GM19395 (cell line): ENCODE measurements around the gene CBX4.

Source experiments
- ATAC-seq: cut with Tn5 transposase; IDR thresholded peaks from one replicate; pipeline ENCODE4 v1.9.1; 2021; ENCODE audit warnings: mild to moderate bottlenecking, moderate library complexity; ENCODE audit not compliant: unreplicated experiment

Gene CBX4

GRCh38 chr17:79814127-79814973 lies 24.9 kb downstream of the CBX4 start:
- no peak for ATAC-seq

DNA sequence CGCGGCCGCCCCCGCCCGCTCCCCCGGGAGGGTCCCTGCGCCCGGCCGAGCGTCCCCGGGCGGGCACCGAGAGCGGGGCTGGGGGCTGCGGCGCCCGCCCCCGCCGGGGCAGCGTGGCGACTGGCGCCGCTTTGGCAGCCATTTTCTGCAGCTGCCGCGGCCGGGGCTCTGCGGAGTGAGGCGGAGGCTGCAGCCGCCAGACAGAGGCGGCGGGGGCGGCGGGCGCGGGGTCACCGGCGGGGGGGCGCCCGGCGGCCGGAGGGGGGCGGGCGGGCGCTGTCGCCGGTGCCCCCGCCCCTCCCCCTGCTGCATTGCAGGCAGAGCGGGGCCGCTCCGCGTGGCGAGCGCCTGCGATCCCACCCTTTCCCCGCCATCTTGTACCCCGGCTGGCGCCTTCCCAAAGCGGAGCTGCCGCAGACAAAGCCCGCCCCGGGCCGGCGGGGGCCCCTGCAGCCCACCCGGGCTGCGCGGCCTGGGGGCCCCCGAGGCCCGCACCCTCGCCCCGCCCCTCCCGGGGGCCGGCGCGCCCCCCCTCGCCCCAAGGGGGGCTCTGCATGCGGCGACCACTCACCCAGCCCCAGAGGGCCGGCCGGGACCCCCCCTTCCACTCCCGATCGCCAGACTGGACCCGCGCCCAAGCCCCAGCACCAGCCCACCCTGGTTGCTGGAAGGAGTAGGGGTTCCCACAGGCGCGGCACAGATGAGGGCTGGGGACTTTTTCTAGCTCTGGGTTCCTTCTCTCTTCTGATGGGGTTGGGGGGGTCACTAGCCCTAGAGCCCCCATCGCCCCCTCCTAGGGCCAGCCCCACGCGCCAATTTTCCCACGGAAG lies 25.7 kb downstream of the CBX4 start:
- ATAC-seq = no peak

GRCh38 chr17:79812353-79813258 lies 26.6 kb downstream of the CBX4 start:
- ATAC-seq = no peak

- ATAC-seq = no peak
Observed at GRCh38 chr17:79811868-79812352, 27.3 kb downstream of the CBX4 start.

- no peak for ATAC-seq
Observed at GRCh38 chr17:79811011-79811867, 28.0 kb downstream of the CBX4 start.

- ATAC-seq = no peak
Observed at GRCh38 chr17:79810130-79811010, 28.9 kb downstream of the CBX4 start.

- no peak for ATAC-seq
Observed at GRCh38 chr17:79809530-79810129, 29.6 kb downstream of the CBX4 start.

GRCh38 chr17:79808763-79809529 lies 30.3 kb downstream of the CBX4 start:
- ATAC-seq = no peak

DNA sequence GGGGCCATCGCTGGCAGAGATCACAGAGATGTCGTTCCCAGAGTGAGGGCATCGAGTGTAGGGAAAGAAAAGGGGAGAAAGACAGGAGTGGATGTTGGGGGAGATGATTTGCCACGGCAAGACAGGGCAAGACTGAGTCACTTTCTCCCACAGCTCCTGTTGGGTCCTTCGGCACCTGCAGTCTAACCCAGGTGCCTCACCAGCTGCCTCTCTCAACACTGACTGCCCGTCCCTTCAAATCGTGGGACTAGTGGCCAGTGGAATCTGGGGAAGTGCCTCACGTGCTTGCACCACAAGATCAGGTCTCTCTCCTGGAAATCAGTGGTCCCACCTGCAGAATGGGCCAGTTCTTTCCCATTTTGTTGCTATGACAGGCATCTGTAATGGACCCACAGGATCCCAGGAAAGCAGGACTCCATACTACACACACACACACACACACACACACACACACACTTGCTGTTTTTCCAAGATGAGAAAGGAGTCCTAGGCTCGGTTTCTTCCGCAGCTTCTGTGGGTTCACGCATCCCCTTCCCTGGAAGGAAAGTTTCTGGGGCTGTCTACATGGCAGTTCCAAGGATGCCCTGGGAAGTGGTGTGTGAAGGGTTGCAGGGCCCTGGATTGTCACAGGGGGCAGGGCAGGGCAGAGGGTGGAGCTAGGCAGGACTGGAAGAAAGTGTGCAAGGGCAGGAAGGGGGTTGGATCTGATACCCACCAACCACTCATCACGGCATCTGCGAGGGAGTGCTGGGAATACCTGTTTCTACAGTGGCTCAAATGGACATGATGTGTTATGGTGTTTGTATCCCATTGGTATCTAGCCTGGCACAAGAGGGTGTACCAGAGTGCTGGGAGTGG lies 32.1 kb downstream of the CBX4 start:
- ATAC-seq = no peak

DNA sequence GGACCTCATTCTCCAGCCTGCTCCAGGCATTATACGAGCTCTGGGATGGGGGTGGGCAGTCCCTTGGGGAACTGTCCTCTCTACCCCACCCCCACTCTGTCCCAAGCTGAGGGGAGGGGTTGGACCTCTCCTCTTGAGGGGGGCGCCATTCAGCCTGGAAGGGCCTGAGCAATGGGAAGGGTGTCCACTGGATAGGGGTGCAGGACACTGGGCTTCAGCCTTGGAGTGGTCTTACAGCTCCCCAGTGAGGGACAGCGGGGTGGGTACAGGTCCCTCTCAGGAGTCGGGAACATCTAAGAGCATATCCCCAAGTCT lies 32.8 kb downstream of the CBX4 start:
- ATAC-seq = no peak

GRCh38 chr17:79804856-79805696 lies 34.2 kb downstream of the CBX4 start:
- ATAC-seq = peak; percentile 24

DNA sequence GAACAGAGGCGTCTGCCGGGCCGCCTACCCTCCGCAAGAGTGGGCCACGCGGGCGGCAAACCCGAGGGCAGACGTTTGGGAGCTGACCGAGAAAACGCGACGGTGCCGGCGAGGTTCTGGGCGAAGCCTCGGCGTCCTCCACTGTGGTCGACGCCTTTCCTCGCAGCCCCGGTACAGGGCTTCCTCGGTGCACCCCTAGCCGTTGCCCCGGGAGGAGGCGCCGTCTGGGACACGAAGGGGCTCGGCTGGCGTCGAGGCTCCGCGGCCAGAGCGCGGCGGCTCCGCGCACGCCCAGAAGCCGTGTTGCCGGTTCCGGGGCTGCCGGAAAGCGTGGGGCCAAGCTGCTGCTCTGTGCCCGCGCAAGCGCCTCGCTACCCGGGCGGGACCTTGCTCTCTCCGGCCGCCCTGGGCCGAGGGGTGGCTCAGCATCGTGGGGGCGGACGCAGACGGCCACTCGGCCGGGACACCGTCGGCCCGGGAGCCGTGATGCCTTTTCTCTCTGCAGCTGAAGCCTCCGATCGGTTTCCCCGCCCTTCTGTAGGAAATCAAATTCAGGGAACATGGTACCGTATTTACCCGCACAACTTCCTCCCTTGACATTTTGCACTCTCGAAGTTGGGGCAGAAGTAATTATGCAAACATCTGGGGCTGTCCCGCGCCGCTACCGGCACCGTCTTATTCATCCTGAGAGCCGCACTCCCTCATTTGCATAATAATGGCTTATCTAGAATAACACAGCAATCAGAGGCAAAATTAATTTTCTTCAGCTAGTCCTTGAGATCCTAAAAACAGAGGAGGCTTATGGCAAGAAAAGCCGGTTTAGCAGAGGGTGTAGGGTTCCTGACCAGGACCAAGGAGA lies 35.0 kb downstream of the CBX4 start:
- peak; percentile 76 for ATAC-seq

- ATAC-seq = no peak
Observed at GRCh38 chr17:79803421-79803996, 35.7 kb downstream of the CBX4 start.

GRCh38 chr17:79802736-79803420 lies 36.4 kb downstream of the CBX4 start:
- ATAC-seq = no peak
